Activated naive CD8-positive, alpha-beta T cell treated with anti-CD3 and anti-CD28 coated beads, Interleukin-2, amount 50 U/mL, for 24 hours (primary cell): ENCODE measurements around the gene BBX.
"Not testable (repeated sequence)": the region's sequence is repeated elsewhere in the genome, so short reads cannot be mapped to it uniquely, and the experiment has no call there.

Experiments
- ATAC-seq: fragments of 150-1000 bp; cut with Tn5 transposase; one replicate; pipeline ENCODE4 v1.10.0; 2021
- DNase-seq: peaks from one replicate; pipeline ENCODE4 v3.0.0; 2021
- H3K27ac Mint-ChIP-seq: one replicate; pipeline ENCODE4 v1.8.0; 2021; ENCODE audit warnings: mild to moderate bottlenecking, mixed read lengths
- H3K27me3 Mint-ChIP-seq: one replicate; pipeline ENCODE4 v1.8.0; 2021; ENCODE audit warnings: mixed read lengths
- H3K36me3 Mint-ChIP-seq: one replicate; pipeline ENCODE4 v1.8.0; 2021; ENCODE audit warnings: low read depth, mixed read lengths
- H3K4me1 Mint-ChIP-seq: one replicate; pipeline ENCODE4 v1.8.0; 2021; ENCODE audit warnings: mixed read lengths
- H3K4me3 Mint-ChIP-seq: one replicate; pipeline ENCODE4 v1.8.0; 2021; ENCODE audit warnings: mild to moderate bottlenecking, moderate library complexity, mixed read lengths
- H3K9me3 Mint-ChIP-seq: one replicate; pipeline ENCODE4 v1.8.0; 2021; ENCODE audit warnings: mixed read lengths

Gene BBX

DNA sequence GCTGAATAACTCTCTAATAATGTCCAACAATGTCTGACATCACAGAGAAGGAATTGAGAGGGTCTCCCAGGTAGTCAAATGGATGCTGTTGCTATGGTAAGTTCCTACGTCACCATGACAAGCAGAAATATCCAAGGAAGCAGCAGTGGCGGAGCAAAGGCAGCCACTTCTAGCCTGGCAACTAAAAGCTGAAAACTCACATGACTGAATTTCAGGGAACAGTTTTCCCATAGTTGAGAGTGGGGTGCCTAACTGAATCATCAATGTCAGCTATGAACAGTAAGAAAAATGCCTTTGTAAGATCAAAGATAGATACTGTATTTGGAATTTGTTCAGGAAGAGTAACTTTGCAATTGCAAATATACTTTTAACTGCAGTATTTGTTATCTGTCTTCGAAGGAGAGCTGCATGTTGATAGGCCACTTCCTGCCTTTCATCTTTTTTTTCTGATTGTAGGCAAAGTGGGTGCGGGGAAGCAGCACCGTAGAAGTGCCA, 161.7 kb downstream of the BBX start:
- no peak overlapping the region for H3K27ac Mint-ChIP-seq
- H3K9me3 Mint-ChIP-seq, result no peaks in the 10 kb centered on the region
- H3K27me3 Mint-ChIP-seq, result no peaks in the 10 kb centered on the region
- H3K36me3 Mint-ChIP-seq, result no peaks in the 10 kb centered on the region
- ATAC-seq, result no peak
- DNase-seq, result no peak
- H3K4me3 Mint-ChIP-seq, result no peak overlapping the region
- peaks cover 45% of the 10 kb centered on the region for H3K4me1 Mint-ChIP-seq

DNA sequence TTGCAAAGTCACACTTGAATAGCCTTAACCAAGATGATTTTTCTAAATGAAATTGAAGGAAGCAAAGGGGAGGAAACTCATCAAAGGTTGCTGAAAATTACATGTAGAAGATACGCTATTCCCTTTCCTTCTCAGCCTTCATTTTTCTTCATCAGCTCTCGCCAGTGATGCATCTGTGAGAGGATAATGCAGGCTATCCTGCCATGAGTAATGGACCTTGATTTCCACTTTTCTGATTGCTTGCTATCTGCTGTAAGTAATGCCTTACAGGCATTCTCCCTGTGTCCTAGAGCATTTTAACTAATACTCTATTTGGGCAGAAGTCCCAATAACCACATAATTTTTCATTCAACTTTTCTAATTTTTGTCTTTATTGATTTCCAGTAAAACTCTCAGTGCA, 162.6 kb downstream of the BBX start:
- ATAC-seq (no peak), DNase-seq (no peak)
- peak overlapping the region; percentile 8 for H3K27ac Mint-ChIP-seq
- no peak overlapping the region for H3K4me3 Mint-ChIP-seq
- H3K4me1 Mint-ChIP-seq, result peaks cover 39% of the 10 kb centered on the region
- H3K36me3 Mint-ChIP-seq, result no peaks in the 10 kb centered on the region
- H3K9me3 Mint-ChIP-seq, result no peaks in the 10 kb centered on the region
- H3K27me3 Mint-ChIP-seq, result no peaks in the 10 kb centered on the region

DNA sequence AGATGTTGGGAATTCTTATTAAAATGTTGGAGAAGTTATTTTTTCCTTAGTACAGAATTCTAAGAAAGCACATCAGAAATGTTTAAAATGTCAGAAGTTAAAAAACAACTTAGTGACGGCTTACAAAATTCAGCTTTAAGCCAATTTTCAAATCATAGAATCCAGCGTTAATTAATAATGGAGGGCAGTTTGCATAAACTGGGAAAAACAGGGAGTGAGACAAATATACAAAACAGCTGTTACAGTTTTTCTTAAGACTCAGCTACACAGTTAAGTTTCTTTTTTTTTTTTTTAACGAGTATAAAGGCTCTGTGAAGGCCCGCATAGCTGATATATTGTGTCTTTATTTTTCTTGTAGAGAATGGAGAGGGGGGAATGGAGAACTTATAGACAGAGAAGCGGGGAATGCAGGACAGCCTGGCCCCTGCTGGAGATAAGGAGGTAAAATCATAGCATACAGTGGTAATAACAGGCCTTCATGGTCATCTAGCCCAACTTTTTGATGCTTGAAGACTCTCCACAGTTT, 164.4 kb downstream of the BBX start:
- Mint-ChIP-seq H3K27ac (no peak overlapping the region), H3K4me1 (peaks cover 35% of the 10 kb centered on the region), H3K9me3 (no peaks in the 10 kb centered on the region), H3K4me3 (no peak overlapping the region), H3K36me3 (no peaks in the 10 kb centered on the region), H3K27me3 (no peaks in the 10 kb centered on the region)
- ATAC-seq (no peak), DNase-seq (no peak)

- no peak for ATAC-seq
- no peaks in the 10 kb centered on the region for H3K27me3 Mint-ChIP-seq
- H3K9me3 Mint-ChIP-seq, result no peaks in the 10 kb centered on the region
- peaks cover 2% of the 10 kb centered on the region for H3K36me3 Mint-ChIP-seq
- H3K27ac Mint-ChIP-seq, result no peak overlapping the region
- no peak overlapping the region for H3K4me3 Mint-ChIP-seq
- no peak for DNase-seq
- H3K4me1 Mint-ChIP-seq, result peaks cover 18% of the 10 kb centered on the region
Measured at GRCh38 chr3:107689355-107689754, 166.6 kb downstream of the BBX start.

- H3K4me3 Mint-ChIP-seq, result no peak overlapping the region
- no peak overlapping the region for H3K27ac Mint-ChIP-seq
- H3K4me1 Mint-ChIP-seq, result peaks cover 9% of the 10 kb centered on the region
- ATAC-seq, result no peak
- peaks cover 2% of the 10 kb centered on the region for H3K36me3 Mint-ChIP-seq
- DNase-seq, result no peak
- no peaks in the 10 kb centered on the region for H3K9me3 Mint-ChIP-seq
- no peaks in the 10 kb centered on the region for H3K27me3 Mint-ChIP-seq
Measured at GRCh38 chr3:107690522-107691138, 167.9 kb downstream of the BBX start.

- not testable (repeated sequence) for ATAC-seq, H3K4me3 Mint-ChIP-seq, H3K4me1 Mint-ChIP-seq, H3K27me3 Mint-ChIP-seq, DNase-seq, H3K9me3 Mint-ChIP-seq, H3K36me3 Mint-ChIP-seq, H3K27ac Mint-ChIP-seq
Measured at GRCh38 chr3:107691984-107692383, 169.2 kb downstream of the BBX start.

DNA sequence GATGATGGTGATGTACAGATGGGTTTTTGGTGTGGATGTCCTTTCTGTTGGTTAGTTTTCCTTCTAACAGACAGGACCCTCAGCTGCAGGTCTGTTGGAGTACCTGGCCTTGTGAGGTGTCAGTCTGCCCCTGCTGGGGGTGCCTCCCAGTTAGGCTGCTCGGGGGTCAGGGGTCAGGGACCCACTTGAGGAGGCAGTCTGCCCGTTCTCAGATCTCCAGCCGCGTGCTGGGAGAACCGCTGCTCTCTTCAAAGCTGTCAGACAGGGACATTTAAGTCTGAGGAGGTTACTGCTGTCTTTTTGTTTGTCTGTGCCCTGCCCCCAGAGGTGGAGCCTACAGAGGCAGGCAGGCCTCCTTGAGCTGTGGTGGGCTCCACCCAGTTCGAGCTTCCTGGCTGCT, 174.6 kb downstream of the BBX start:
- H3K4me3 Mint-ChIP-seq, result peak overlapping the region; percentile 71
- H3K9me3 Mint-ChIP-seq, H3K36me3 Mint-ChIP-seq, H3K27me3 Mint-ChIP-seq, H3K27ac Mint-ChIP-seq, DNase-seq, ATAC-seq: not testable (repeated sequence)
- H3K4me1 Mint-ChIP-seq, result peaks cover 16% of the 10 kb centered on the region

GRCh38 chr3:107697855-107698254, 175.1 kb downstream of the BBX start:
- H3K27ac Mint-ChIP-seq, H3K9me3 Mint-ChIP-seq, H3K36me3 Mint-ChIP-seq, ATAC-seq, H3K27me3 Mint-ChIP-seq, DNase-seq: not testable (repeated sequence)
- H3K4me3 Mint-ChIP-seq, result peak overlapping the region; percentile 71
- peaks cover 20% of the 10 kb centered on the region for H3K4me1 Mint-ChIP-seq

- ATAC-seq (no peak), DNase-seq (no peak)
- Mint-ChIP-seq H3K4me1 (peaks cover 30% of the 10 kb centered on the region), H3K36me3 (peaks cover 2% of the 10 kb centered on the region), H3K9me3 (no peaks in the 10 kb centered on the region), H3K27ac (no peak overlapping the region), H3K4me3 (no peak overlapping the region), H3K27me3 (no peaks in the 10 kb centered on the region)
Measured at GRCh38 chr3:107699682-107700081, 176.9 kb downstream of the BBX start.

DNA sequence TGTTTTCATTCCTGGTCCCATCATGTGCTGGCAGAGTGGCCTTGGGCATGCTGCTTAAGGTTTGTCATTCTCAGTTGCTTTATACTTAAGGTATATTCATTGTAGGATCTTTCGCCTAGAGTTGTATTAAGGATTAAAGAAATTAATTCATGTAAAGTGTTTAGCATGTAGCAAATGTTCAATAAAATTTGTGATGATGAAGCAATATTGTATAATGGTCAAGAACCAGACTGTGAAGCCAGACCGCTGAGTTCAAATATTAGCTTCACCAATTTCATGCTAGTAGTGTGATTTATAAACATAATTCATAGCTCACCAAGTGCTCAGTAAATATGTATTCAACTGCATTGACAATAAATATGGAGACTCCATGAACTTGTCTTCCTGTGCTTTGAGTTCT, 178.5 kb downstream of the BBX start:
- H3K27ac Mint-ChIP-seq, result no peak overlapping the region
- H3K36me3 Mint-ChIP-seq, result peaks cover 4% of the 10 kb centered on the region
- DNase-seq, result no peak
- H3K4me3 Mint-ChIP-seq, result no peak overlapping the region
- H3K27me3 Mint-ChIP-seq, result no peaks in the 10 kb centered on the region
- peaks cover 31% of the 10 kb centered on the region for H3K4me1 Mint-ChIP-seq
- H3K9me3 Mint-ChIP-seq, result no peaks in the 10 kb centered on the region
- ATAC-seq, result no peak

GRCh38 chr3:107704477-107704876, 181.7 kb downstream of the BBX start:
- peak; percentile 54 for ATAC-seq
- H3K4me3 Mint-ChIP-seq, result no peak overlapping the region
- H3K36me3 Mint-ChIP-seq, result peaks cover 4% of the 10 kb centered on the region
- H3K27ac Mint-ChIP-seq, result peak overlapping the region; percentile 54
- H3K27me3 Mint-ChIP-seq, result no peaks in the 10 kb centered on the region
- DNase-seq, result no peak
- H3K4me1 Mint-ChIP-seq, result peaks cover 23% of the 10 kb centered on the region
- no peaks in the 10 kb centered on the region for H3K9me3 Mint-ChIP-seq

- H3K27me3 Mint-ChIP-seq, result no peaks in the 10 kb centered on the region
- no peak overlapping the region for H3K27ac Mint-ChIP-seq
- no peak for DNase-seq
- peaks cover 18% of the 10 kb centered on the region for H3K4me1 Mint-ChIP-seq
- no peak overlapping the region for H3K4me3 Mint-ChIP-seq
- H3K9me3 Mint-ChIP-seq, result no peaks in the 10 kb centered on the region
- peaks cover 4% of the 10 kb centered on the region for H3K36me3 Mint-ChIP-seq
- ATAC-seq, result no peak
Measured at GRCh38 chr3:107705046-107705445, 182.3 kb downstream of the BBX start.

DNA sequence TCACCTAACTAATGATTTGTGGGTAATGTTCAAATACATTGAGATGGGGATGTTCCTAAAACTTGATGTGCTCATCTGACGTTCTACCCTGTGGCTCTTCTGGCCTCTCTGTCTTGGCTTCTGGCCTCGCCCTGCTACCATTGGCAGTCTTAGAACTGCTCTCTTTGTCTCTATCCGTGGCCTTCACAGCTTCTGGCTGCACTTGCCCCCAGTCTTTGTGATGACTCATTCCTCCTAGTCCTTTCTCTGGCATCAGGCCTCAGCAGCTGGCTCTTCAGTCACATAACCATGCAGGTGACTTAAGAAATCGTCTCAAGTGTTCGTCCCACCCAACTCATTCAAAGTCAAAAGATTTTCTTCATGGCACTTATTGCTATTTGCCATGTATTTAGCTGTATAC, 188.1 kb downstream of the BBX start:
- Mint-ChIP-seq H3K4me1 (peaks cover 3% of the 10 kb centered on the region), H3K27ac (no peak overlapping the region), H3K9me3 (no peaks in the 10 kb centered on the region), H3K27me3 (no peaks in the 10 kb centered on the region), H3K4me3 (no peak overlapping the region), H3K36me3 (peaks cover 22% of the 10 kb centered on the region)
- no peak for ATAC-seq
- no peak for DNase-seq

DNA sequence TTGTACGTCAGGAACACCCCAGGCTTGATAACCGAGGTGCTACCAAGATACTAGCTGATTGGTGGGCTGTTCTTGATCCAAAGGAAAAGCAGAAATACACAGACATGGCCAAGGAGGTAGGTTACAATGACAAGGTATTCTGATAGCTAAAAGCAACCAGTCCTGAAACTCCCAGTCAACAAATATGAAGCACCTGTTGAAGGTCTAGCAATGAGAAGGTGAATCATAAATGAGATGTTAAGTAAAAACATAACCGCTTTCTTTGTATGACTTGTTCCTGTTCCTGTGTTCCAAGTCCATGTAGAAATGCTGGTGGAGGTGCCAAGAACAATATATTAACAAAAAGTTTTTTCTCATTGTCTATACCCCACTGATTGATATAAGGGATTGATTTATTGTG, 194.0 kb downstream of the BBX start:
- H3K4me3 Mint-ChIP-seq, result no peak overlapping the region
- DNase-seq (no peak), ATAC-seq (no peak)
- no peaks in the 10 kb centered on the region for H3K9me3 Mint-ChIP-seq
- peaks cover 23% of the 10 kb centered on the region for H3K36me3 Mint-ChIP-seq
- no peak overlapping the region for H3K27ac Mint-ChIP-seq
- no peaks in the 10 kb centered on the region for H3K27me3 Mint-ChIP-seq
- no peaks in the 10 kb centered on the region for H3K4me1 Mint-ChIP-seq

- H3K36me3 Mint-ChIP-seq, result peaks cover 14% of the 10 kb centered on the region
- no peaks in the 10 kb centered on the region for H3K9me3 Mint-ChIP-seq
- no peak overlapping the region for H3K27ac Mint-ChIP-seq
- H3K4me1 Mint-ChIP-seq, result no peaks in the 10 kb centered on the region
- H3K4me3 Mint-ChIP-seq, result no peak overlapping the region
- H3K27me3 Mint-ChIP-seq, result no peaks in the 10 kb centered on the region
- ATAC-seq (no peak), DNase-seq (no peak)
Measured at GRCh38 chr3:107718547-107718946, 195.8 kb downstream of the BBX start.

GRCh38 chr3:107727102-107727501, 204.3 kb downstream of the BBX start:
- H3K27me3 Mint-ChIP-seq, result no peaks in the 10 kb centered on the region

More at GRCh38 chr3:107727102-107727501, 204.3 kb downstream of the BBX start:
- Mint-ChIP-seq H3K4me3 (no peak overlapping the region), H3K27ac (no peak overlapping the region), H3K4me1 (peaks cover 22% of the 10 kb centered on the region), H3K9me3 (no peaks in the 10 kb centered on the region), H3K36me3 (peaks cover 29% of the 10 kb centered on the region)
- DNase-seq (no peak), ATAC-seq (no peak)
